Prostate gland (tissue), 2 donors: Measurements from ENCODE around the gene LRBA.

Source experiments
- POLR2A ChIP-seq: fragments of 450-650 bp; IDR thresholded peaks from one replicate; pipeline ENCODE4 v1.6.1; 2016; ENCODE audit warnings: antibody characterized with exemption, mild to moderate bottlenecking
- POLR2AphosphoS5 ChIP-seq: sonication (generic); formaldehyde crosslinking; IDR thresholded peaks from one replicate; pipeline ENCODE4 v1.6.1; 2017; ENCODE audit warnings: antibody characterized with exemption
- TF ChIP-seq, protein P1 (sequence below), 4 experiments: fragments of 200-600 bp in 2 of 4; fragments of 450-650 bp in 2 of 4; sonication (generic) in 2 of 4; IDR thresholded peaks; 1 replicate in 3 of 4; 2 replicates in 1 of 4; pipeline ENCODE4 v1.5.1; 2016 to 2019; ENCODE audit warnings: antibody characterized with exemption in 4 of 4, mild to moderate bottlenecking in 2 of 4, moderate library complexity in 2 of 4

GRCh38 chr4:150510176-150510865, 504.8 kb downstream of the LRBA start:
- TF ChIP-seq POLR2AphosphoS5 (no peak), POLR2A (no peak)
- TF ChIP-seq, protein P1, sequence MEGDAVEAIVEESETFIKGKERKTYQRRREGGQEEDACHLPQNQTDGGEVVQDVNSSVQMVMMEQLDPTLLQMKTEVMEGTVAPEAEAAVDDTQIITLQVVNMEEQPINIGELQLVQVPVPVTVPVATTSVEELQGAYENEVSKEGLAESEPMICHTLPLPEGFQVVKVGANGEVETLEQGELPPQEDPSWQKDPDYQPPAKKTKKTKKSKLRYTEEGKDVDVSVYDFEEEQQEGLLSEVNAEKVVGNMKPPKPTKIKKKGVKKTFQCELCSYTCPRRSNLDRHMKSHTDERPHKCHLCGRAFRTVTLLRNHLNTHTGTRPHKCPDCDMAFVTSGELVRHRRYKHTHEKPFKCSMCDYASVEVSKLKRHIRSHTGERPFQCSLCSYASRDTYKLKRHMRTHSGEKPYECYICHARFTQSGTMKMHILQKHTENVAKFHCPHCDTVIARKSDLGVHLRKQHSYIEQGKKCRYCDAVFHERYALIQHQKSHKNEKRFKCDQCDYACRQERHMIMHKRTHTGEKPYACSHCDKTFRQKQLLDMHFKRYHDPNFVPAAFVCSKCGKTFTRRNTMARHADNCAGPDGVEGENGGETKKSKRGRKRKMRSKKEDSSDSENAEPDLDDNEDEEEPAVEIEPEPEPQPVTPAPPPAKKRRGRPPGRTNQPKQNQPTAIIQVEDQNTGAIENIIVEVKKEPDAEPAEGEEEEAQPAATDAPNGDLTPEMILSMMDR (IDR thresholded peaks at IDR 0.05), result no peak
